NCI-H2107 treated with DMSO at 0.1 percent for 48 hours (cell line): ENCODE measurements around the gene CRHR1.

Experiments used
- DNase-seq: peaks from one replicate; lab custom pipeline; 2025; ENCODE audit not compliant: unreplicated experiment; lab: John Stamatoyannopoulos, UW

CRHR1 gene

GRCh38 chr17:45787044-45787443, 2.9 kb downstream of the CRHR1 start:
- DNase-seq, result no peak

- no peak for DNase-seq
Measured at GRCh38 chr17:45787656-45788055, 3.5 kb downstream of the CRHR1 start.

DNA sequence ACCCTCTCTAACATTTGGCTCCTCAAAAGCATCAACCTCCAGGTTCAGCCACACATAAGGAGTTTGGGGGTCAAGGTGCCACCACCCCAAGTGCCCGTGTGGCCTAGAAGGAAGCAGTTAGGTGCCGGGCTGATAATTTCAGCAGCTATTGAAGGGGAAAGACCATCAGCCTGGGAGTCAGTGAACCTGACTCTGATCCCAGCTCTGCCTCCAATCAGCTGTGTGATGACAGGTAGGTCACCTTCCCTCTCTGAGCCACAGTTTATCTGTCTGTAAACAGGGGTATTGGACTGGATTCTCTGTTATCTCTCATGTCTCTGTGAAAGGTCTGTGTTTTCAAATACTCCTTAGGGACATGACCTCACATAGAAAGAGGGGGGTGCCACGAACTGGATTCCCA, 3.9 kb downstream of the CRHR1 start:
- no peak for DNase-seq

- DNase-seq, result no peak
Measured at GRCh38 chr17:45789874-45790273, 5.8 kb downstream of the CRHR1 start.

DNA sequence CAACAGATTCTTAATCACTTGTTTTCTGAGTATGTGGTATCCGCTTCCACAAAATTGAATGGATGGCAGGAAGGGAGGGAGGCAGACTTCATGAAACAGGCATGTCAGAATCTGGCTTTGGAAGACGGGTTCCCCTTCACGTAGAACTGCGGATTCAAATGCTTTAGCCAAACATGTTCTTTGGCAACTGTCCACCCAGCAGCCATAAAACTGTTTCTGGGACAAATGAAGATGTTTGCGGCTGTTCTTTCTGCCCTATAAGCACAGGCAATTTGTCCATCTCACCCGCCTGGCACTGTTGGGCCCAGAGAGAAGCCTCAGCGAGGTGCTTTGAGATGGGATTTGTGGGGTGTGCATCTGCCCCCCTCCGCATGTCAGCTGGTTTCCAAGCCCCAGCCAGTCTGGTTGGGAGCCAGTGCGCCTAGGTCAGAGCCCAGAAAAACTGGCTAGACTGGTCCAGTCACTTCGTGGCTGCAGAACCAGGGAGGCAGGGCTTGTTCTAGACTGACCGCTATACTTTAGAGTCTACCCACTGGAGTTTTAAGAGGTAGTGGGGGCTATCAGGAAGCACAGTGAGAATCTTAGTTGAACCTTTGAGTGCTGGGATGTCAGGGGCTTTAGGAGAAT, 6.3 kb downstream of the CRHR1 start:
- DNase-seq, result no peak

DNA sequence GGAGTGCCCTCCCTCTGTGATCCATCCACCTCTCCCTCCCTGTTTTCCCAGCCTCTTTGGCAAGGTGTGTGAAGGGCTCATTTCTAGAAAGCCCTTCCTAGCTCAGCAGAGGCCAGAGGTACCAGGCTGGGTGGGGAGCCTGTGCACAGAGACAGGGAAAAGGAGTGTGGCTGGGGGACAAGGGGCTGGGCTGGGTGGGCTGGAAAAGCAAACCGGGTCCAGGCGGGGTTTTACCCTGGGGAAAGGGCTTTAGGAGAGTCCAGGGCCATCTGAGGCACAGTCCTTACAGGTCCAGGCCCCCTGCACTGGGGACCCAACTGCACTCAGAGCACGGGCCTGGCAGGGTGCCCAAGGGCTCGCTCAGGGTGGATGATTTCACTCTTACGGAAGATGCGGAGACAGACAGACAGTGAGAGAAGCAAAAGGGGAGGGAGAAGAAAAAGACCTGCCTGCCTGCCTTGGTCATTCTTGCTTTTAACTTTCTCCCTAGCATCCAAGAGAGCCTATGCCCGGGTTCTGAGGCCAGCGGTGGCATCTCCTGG, 7.0 kb downstream of the CRHR1 start:
- DNase-seq, result no peak

- DNase-seq, result peak; percentile 52
Measured at GRCh38 chr17:45791935-45792334, 7.8 kb downstream of the CRHR1 start.

DNA sequence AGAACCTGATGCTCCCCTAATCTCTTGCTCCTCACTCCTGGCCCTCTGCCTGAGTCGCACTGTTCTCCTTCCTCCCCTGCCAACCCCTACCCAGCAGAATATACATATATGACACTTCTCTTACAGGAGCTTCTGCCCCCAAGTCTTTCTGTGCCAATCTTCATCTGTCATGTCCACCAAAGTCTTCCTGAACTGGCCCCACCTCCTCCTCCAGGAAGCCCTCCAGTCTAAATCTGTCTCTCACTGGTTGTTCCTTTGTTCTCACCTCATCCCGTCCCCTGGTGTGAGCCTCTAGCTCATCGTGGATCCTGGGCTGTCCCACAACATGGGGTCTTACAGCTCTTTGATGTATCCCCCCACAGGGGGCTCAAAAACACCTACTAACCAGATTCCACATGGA, 8.3 kb downstream of the CRHR1 start:
- no peak for DNase-seq

DNA sequence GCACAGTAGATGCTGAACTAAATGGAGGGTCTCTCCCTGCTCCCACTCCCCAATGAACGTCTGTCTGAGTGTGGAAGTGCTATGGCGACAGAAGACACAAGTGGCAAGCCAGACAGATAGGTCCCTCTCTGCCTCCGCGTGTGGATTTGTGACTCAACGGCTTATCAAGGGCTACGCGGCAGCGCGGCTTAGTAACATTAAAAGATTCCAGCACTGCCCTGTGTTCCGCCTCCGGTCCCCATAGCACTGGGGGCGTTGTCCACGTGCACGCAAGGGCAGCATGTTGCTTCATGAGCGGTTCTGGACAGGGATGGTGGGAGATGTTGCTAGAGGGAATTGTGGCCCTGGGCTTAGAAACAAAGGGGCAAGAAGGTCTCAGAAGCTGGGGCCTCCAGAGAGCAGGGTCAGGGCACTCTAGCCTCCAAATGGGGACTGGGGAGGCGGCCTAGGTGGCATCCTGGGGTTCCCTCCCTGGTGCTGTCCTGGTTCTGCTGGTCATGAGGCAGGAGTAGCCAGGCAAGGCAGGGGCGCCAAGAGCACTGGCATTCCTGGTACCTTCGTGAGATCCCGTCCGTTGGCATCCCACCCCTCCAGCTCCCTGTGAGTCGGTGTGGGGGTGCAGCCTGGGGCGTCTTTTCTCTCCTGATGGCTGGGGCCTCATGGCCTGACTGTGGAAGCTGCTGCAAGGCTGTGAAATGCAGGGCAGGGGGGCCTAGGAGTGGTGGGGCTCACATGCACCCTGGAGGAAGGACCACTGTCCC, 9.1 kb downstream of the CRHR1 start:
- no peak for DNase-seq

- DNase-seq, result no peak
Measured at GRCh38 chr17:45793999-45794540, 9.9 kb downstream of the CRHR1 start.

- no peak for DNase-seq
Measured at GRCh38 chr17:45794840-45795239, 10.7 kb downstream of the CRHR1 start.

- DNase-seq, result no peak
Measured at GRCh38 chr17:45800816-45801215, 16.7 kb downstream of the CRHR1 start.

GRCh38 chr17:45801421-45801820, 17.3 kb downstream of the CRHR1 start:
- no peak for DNase-seq

GRCh38 chr17:45808845-45809244, 24.7 kb downstream of the CRHR1 start:
- no peak for DNase-seq

DNA sequence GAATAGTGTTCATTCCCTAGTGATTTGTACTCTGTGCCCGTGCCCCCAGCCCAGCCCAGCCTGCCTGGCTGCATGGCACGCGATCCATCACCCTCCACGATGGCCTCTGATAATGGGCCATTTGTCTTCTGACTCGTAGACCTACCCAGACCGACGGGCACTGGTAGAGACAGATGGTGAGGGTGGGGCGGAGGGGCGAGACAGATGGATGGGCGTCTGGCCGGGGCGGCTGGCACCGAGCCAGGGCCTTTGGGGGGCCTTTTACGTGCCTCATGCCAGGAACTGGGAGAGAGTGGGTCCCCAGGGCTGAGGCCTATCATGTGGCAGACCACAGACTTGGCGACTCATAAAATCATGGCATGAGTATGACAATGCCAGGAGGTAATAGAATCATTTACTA, 25.4 kb downstream of the CRHR1 start:
- no peak for DNase-seq

DNA sequence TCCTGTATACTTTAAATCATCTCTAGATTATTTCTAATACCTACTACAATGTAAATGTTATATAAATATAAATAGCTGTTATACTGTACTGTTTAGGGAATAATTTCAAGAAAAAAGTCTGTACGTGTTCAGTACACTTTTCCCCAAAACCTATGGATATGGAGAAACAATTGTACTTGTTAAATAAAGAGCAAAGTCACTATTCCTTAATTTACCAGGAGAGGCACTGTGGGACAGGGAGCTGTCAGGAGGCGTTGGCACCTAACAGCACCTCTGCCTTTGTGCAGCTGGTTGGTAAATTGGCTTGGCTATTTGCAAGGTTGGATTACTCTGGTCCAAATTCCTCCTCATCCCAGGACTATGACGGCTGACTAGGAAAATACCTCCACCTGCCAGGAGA, 28.0 kb downstream of the CRHR1 start:
- DNase-seq, result no peak

DNA sequence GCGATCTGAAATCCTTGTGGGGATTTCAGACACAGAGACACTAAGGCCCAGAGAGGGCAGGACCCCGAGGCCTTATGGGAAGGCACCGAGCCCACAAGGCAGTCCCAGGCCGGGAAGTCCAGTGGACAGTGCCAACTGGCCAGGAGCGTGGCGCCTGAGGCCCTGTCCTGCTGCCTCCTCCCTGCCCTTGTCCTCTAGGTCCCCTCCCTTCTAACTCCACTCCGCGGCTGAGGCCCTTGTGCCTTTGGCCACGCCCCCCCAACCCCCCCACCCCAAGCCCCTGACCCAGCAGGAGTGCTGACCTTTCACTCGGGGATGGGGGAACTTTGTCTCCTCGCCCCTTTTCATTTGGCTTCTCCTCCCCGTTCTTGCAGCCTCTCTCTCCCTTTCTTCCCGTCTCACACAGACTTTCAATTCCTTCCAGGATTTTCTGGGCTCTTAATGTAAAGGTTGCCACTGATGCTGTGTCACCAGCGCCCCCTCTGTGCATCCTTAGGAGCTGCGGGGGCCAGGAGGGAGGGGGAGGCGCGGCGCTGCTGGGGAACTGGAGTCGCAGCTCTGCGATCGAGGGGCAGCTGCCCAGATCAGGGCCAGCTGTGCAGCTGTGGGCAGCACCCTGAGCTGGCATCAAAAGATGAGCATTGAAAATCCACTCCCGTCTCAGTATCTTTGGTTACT, 29.1 kb downstream of the CRHR1 start:
- DNase-seq, result no peak

GRCh38 chr17:45814622-45815606, 30.8 kb downstream of the CRHR1 start:
- DNase-seq, result no peak

- DNase-seq, result no peak
Measured at GRCh38 chr17:45815752-45816151, 31.6 kb downstream of the CRHR1 start.

GRCh38 chr17:45818041-45818440, 33.9 kb downstream of the CRHR1 start:
- no peak for DNase-seq

GRCh38 chr17:45818699-45819098, 34.6 kb downstream of the CRHR1 start:
- no peak for DNase-seq
